ENCODE results near the gene ADGRF1. TPM values are rescaled to one million over a fixed set of nuclear protein-coding genes. Genes with fewer than 3 reads are reported as not detected.

The ADGRF1 gene
- polyA plus RNA-seq, 3 donors: 36.5 to 72.0 (median 43.1) TPM

GRCh38 chr6:46961232-46961631, 80.9 kb downstream of the ADGRF1 start:
- DNase-seq (ENCODE audit: extremely low read depth in 1 of 11, low read depth in 9 of 11, low spot score in 4 of 11): no peak

- DNase-seq (ENCODE audit: extremely low read depth in 1 of 11, low read depth in 9 of 11, low spot score in 4 of 11): no peak
These were observed 82.7 kb downstream of the ADGRF1 start for GRCh38 chr6:46959419-46959818.

GRCh38 chr6:46956409-46956808, 85.7 kb downstream of the ADGRF1 start:
- no peak for DNase-seq (ENCODE audit: extremely low read depth in 1 of 11, low read depth in 9 of 11, low spot score in 4 of 11)

- no peak for DNase-seq (ENCODE audit: extremely low read depth in 1 of 11, low read depth in 9 of 11, low spot score in 4 of 11)
These were observed 87.2 kb downstream of the ADGRF1 start for GRCh38 chr6:46954837-46955451.

- no peak for DNase-seq (ENCODE audit: extremely low read depth in 1 of 11, low read depth in 9 of 11, low spot score in 4 of 11)
These were observed 88.2 kb downstream of the ADGRF1 start for GRCh38 chr6:46953921-46954320.

- DNase-seq (ENCODE audit: extremely low read depth in 1 of 11, low read depth in 9 of 11, low spot score in 4 of 11): no peak
These were observed 92.4 kb downstream of the ADGRF1 start for GRCh38 chr6:46949632-46950280.

- no peak for DNase-seq (ENCODE audit: extremely low read depth in 1 of 11, low read depth in 9 of 11, low spot score in 4 of 11)
These were observed 93.4 kb downstream of the ADGRF1 start for GRCh38 chr6:46948699-46949098.

Other genes with a start within 250 kb of the ADGRF1 start
- under 1 TPM in 1 of 3 donors, not detected in 2; 0.26 TPM for gene MEP1A, start 248.9 kb downstream of the ADGRF1 start, polyA plus RNA-seq (ENCODE audit: insufficient read length in 3 of 3)
- 10 to 100 TPM; 24.9 to 29.3 (median 29.0) TPM for gene ADGRF5, start 120.4 kb downstream of the ADGRF1 start, polyA plus RNA-seq (ENCODE audit: insufficient read length in 3 of 3)